Measurements from ENCODE around the gene SHB.

The SHB gene

DNA sequence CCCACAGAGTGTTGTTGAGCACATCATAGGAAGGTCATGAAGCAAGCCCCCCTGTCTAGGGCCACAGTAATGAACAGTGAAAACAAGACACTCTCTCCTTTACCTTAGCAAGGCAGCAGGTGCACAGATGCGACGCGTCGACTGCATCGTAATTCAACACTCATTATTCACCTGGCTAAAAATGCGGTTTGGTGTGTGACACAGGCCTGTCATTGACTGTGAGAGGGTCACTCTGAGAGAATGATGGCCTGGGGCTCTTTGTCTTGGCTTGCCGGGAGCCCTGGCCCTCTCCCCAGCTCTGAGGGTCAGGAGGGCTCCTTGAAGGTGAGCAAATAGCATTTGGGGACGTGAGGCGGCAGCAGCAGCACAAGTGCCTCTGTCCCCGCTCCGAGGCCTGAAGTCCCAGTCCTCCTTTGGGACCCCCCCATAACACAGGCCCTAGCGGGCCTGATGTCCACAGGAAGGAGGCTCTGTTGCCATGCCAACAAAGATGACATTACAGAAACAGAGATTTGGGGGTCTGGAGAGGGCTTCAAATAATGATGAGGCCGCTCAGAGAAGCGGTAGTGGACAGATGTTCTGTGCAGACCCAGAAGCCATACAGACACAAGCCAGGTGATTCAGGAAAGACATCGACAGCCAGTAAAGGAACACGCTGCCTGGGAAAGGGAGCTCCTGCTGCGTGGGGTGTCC is 46.7 kb downstream of the SHB start:
- DNase-seq, result no peak

DNA sequence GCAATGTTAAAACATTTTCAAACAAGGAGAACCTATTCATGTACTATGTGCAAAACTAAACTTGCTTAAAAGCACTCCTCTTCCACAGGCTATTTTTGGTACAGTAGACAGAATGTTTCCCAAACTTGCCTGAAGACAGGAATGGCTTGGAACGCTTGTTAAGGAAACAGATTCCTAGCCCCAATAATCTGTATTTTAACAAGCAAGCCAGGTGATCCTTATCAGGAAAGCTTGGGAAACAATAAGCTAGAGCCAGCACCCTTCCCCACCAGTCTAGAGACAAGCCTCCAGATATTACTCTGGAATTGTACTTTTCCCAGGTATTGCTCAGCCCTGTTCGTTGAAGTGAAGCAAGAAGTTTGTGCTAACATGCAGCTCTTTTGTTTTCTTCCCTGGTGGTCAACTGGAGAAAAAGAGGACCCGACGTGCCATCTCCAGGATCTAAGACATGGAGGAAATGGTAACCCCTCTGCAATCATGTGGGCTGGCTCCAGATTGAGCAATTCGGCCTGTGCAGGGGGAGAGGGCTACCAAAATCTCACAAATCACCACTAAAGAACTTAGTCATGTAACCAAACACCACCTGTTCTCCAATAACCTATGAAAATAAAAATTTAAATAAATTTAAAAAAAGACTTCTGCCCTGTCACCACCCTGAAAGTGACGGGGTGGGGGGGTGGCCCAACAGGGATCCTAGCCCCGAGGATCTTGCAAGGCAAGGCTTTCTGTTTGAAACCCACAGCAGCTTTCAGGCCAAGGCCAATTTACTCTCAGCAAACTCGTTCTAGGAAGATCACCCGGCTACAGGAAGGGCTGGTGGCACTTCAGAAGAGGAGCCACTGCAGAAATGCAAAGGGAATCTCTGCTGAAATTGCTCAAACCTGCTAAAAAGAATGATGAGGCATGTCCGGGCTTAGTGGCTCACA is 48.6 kb downstream of the SHB start:
- DNase-seq, result no peak

DNA sequence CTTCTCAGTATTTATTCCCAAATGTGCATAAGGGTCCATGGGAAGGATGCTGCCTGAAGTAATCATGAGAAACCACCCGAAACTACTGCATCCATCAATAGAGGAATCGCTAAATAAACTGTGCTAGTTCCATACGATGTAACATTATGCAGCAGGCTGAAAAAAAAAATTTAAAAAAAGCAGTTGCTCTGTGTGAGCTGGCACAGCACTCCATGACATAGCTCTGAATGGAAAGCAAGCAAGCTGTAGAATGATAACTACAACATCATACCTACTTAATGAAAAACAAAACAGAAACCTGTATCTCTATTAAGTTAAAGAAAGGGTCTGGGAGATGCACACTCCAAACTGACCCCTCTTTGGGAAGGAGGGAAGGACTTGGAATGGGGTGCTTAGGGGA is 49.3 kb downstream of the SHB start:
- no peak for DNase-seq

DNA sequence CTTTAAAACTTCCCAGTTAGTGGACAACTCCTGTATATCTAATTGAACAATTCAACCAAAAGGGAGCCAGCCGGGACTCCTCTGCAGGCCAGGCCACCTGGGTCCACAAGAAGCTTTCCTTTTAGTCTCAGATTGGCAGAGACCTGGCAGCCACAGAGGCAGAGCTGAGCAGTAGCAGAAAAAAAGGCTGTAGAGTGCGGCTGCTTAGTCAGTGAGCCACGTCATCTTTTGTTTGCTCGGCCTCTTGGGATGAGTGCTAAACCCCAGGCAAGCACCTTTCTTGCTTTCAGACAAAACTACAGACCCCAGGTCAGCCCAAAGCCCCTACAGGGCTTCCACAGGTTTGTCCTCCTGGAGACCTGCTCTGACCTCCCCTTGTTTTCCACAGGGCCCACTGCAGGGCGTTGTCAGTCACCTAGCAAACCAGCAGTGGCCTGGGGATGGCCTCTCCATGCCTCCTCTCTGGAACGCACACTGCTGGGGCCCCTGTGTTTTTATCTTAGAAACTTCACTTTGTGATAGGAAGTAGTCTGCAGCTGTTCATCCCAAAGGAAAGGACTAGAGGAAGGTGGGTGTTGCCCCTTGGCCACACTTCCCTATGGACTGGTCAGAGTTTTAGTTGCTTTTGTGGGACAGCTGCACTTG is 49.9 kb downstream of the SHB start:
- DNase-seq, result no peak

DNA sequence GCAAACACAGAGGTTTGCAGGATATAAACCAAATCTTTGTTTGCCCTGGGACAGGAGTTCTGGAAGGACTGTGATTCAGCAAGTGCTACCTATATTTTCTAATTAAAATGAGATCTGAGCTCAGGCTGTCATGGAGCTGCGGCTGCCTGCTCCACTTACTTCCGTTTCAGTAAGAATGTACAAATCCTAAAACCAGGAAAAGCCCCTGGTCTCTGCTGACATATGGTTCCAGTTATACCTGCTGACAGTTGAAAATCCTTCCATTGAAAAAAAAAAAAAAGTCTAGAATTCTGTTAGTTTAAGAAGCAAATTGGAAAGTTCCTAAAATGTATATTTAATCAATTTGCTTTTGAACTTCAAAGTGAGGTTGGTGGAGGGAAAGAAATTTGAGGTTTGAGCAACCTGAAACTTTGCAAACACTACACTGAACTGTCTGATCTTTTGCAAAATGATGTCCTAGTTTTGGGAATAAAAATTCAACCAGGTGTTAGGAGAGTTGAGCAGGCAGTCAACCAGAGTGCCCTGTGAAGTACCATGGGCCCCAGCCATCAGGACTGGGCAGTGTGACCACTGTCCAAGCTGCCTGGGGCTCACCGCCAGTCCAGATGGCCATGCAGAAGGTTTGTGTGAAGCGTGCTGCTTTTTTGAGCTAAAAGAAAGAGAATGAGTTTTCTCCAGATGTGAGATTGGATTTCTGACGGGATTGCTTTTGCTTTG is 50.6 kb downstream of the SHB start:
- no peak for DNase-seq

DNA sequence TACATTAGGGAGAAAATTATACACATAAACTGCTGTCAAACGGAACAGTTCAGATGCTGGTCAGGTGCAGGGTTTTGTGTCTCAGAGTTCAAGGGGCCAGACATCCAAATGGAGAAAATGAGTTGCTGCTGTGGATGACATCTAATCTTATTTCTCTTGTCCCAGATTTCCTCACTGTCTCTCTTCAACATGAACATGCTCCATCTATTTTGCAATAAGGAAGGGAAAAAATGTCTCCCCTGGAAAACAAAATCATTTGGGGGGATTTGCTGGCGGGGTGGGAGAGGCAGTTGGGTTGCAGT is 51.2 kb downstream of the SHB start:
- no peak for DNase-seq

DNA sequence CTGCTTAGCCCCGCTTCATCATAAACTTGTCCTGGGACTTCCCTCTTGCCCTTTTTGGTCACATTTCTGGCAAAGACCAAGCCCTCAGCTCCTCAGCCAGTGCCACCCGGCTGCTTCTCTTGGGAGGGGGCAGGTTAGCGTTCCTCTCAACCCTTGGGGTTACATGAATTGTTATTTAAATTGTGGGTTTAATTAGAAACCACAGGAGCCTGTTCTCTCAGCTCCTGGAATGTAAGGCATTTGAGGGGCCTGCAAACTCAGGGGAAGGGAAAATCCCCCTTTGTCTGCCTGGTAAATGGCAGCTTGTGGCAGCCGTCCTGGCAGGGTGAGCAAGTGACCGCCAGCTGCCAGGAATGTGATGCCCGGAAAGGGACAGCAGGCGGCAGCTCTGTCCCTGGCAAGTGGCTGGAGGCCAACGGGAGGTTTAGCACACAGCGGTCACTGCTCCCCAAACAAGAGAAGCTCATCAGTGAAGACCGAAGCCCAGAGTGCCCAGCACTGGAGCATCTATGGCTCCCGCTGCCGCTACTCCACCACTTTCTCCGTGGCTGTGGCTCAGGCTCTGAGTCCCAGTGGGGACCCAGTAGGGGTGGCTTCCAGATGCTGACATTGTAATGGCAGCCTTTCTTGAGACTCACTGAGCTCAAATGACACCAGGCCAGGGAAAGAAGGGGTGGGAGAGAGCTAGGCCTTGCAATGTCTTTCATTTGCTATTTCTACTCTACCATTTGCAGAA is 51.7 kb downstream of the SHB start:
- DNase-seq, result no peak

DNA sequence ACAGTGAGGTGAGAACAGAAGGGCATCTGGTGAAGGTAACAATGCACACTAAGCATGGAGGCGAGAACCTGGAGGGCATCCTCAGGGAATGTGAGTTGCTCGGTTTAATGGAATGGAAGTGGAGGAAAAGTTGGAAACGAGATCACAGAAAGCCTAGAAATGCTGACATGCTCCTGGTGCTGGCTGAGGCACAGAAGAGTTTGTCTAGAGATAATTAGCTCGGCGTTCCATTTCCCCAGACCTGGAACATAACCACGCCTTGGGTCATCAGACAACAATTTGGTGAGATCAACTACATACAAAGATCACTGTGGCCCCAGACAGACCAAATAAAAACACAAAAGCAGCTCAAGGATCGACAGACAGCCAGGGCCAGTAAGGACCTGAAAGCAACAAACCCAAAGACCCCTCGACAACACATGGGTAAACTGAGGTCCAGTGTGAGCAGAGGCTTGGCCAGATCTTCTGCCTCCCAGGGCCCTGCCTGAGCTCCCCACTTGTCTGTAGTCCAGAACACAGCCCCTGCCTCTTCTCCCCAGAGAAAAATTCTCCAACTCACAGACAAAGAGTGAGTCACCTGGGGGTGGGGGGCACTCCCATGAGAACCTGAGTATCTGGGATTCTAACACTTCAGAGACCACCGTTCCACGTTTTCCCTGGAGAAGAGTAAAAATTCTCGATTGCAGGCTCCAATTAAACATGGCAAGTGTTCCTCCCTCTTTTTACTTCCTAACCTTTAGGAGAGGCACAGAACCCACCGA is 52.5 kb downstream of the SHB start:
- no peak for DNase-seq

DNA sequence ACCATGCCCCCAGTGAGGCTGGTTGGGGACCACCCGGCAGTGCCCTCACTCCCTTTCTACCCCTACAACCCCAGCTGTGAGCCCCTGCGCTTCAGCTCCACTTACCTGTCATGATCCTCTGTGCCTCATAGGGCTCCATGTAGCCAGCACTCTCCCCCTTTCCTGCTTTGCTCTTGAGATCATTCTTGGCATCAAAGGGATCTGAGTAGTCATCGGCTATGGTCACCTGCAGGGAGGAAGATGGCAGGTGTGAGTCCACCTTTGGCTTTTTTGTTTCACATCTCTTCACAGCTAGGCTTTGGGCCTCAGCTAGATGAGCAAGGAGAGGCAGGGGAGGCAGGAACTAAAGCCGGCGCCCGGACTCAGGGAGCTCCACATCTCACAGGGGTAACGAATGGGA is 53.1 kb downstream of the SHB start:
- no peak for DNase-seq

DNA sequence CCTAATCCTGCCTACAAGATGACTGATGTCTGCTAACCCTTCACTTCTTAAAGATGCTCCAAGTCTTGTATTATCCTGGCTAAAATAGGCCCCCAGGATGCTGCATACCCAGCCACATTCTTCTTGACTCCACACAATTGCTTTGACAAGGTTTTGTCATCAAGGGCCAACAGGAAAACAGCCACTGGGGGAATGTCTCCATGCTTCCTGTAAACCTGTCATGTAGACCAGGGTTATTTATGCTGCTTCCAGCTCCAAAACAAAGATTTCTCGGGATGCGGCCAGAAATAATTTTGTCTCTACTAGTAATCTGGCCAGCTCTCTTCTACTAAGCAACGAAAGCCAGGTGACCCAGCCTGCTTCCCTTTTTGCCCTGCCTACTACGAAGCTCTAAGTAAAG is 53.8 kb downstream of the SHB start:
- no peak for DNase-seq

DNA sequence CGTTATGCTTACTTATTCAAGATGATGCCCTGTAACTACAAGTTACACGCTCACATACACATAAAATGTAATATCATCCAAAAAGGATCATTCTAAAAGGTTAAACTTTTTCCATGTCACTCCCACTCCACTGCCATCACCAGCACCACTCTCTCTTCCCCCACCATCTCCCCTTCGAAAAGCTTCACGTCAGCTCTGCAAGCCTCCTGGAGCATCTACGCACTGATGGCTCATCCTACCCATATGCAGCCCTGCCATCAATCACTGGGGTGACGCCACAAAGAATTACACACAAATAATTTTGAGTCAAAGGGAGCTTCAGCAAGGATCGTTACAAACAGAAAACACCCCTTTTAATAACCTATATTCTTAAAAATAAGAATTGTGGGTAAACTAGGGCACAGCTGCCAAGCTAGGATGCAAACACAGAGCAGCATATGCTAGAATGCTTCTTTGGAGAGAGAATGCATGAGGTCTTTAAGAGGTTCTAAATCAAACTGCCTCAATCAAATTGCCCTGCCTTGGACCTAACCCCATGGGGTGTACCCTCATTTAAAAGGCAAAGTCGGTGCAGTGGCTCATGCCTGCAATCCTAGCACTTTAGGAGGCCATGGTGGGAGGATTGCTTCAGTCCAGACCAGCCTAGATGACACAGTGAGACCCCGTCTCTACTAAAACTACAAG is 56.1 kb downstream of the SHB start:
- DNase-seq, result no peak

DNA sequence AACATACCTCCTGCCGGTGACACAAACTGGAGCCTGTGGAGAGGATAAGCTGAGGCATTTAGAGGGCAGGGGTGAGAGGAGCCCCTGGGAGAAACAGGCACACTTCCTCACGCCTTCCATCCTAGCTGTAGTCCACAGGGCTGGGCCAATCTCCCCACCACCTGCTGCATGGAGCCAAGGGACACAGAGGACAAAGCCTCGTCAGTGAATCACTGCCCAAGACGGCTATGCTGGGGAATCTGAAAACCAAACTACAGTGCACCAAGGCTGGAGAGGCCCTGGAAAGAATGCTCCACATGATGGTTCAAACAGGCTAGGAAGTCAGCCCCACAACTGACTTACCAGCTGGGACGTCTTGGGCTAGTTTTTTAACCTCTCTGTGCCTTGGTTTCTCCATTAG is 57.0 kb downstream of the SHB start:
- no peak for DNase-seq

DNA sequence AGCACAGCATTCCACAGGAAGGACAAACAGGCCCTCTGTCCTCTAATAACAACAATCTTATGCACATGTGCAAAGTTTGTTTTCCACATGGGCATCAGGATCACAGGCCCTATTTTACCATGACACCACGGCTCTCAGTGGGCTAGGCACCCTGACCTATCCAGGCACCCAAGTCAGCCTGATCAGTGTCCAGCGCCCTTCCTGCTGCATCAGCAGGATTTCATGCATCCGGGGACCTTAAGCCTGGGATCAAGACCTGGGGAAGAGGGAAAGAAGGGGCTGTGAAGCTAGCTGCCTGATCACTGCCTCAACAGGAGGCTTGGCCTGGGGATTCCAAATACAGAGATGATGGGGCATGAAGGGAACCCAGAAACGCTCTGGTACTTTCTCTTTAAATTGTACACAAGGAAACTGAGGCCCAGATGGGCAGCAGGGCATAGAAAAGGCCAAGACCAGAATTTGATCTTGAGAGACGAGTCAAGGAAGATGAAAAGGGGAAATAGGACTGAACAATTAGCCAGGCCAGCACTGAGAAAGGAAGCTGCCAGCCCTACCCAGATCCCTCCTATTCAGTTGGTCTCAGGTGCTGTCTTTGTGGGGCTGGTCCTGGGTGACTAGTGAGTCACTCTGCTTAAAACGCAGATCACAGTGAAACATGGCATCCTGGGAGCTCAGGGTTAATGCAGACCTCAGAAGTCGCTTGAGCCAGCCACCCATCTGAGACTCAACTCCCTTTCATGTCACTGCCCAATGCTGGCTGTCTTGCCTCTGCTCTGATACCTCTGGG is 57.9 kb downstream of the SHB start:
- no peak for DNase-seq

DNA sequence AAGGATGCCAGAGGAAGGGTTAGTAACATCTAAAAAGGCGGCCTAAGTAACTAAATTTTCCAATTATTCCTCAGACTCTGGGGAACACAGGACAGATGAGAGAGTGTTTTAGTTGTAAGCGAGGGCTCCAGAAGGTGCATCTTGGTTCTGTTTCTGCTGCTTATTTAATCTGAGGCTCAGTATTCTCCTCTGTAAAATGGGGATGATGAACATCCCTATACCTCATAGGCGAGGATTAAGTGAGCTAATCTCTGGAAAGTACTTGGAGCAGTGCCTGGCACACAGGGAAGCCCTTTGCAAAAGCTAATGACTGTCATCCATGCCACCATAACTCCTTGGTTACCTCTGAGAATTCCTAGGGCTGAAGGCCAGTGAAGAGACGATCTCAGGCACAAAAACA is 59.0 kb downstream of the SHB start:
- DNase-seq, result no peak

DNA sequence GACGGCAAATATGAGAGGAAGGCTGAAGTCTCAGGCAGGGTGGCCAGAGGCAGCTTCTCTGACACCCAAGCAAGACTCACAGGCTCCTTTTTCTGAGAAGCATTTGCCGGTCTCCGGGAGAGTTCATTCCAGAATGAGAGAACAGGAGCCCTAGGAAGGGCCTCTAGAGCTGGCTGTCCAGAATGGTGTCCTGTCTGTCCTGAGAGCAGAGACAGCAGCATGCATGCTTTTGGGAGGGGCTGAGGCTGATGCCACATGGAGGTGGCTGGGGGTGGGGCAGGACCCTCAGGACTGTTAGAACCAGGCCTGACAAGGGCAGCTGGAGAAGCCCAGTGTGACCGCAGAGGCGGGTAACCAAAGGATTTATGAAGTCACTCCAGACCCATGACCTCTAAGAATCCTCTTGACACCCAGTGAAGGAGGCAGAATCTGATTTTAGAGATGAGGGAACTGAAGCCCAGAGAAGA is 60.0 kb downstream of the SHB start:
- DNase-seq, result no peak

DNA sequence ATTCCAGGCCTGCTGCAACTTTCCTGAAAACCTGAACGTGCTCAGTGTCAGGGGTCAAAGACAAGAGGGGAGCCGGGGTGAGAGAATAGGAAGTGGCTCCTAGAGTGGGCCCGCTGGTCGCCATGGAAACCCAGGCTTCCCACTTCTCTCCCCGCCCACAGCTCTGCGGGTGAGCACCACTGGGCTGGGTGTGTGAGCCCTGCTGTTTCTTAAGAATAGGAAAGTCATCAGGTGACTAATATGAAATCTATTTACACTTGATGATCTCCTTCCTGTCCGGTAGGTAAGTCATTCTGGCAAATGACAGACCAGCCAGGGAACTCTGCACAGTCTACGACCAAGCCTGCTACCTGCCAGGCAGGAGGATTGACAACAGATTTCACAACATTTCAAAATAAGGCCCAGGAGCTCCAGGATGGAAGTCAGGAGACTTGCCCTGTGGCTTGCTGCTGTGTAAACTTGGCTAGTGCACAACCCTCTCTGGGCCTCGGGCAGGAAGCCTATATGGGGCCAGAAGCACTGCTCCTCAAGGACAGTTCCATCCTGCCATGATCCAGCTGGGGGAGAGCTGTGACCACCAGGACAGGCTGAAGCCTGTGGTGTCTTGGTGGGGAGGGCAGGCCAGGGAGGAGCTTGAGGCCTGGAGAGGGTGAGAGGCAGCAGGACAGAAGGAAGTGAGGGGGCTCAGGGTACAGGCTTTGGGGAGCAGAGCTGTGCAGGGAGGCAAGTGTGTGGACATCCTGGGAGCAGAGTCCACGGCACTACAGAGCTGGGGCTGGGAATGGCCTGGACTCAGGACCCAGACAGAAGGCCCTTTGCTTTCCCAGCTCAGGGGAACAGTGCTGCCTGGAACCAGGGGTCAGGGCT is 60.6 kb downstream of the SHB start:
- DNase-seq, result no peak

DNA sequence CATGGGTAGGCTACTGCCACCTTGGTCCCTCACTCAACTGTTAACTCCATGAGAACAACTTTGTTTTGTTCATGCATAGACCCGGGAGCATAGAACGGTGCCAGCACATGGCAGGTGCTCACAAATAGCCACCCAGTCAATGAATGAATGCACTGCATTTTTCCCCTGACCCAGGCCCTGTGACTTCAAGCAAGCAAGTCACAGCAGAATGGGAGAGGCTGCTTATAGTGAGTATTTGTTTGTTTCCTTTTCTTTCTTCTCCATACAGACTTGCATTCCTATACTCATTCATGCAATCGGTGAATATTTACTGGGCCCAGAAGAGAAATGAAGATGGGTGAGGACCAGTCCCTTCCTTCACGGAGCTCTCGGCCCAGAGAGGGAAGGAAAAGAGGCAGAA is 62.0 kb downstream of the SHB start:
- DNase-seq, result no peak

DNA sequence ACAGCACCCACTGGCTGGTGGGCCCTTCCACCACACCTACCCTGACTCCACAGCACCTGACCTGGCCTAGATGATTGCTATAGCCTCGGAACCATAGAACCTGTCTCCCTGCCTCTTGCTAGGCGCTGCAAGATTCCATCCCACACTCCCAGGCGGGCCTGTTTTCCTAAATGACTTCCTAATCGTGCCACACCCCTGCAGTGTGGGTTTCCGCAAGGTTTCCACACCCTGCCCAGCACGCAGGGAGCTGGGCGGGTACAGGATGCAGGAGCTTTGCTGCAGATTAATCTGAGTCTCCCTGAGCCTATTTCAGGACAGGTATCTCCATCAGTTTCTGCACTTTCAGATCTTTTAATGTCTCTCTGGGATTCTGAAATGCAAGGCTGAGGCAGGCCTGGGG is 62.9 kb downstream of the SHB start:
- no peak for DNase-seq

DNA sequence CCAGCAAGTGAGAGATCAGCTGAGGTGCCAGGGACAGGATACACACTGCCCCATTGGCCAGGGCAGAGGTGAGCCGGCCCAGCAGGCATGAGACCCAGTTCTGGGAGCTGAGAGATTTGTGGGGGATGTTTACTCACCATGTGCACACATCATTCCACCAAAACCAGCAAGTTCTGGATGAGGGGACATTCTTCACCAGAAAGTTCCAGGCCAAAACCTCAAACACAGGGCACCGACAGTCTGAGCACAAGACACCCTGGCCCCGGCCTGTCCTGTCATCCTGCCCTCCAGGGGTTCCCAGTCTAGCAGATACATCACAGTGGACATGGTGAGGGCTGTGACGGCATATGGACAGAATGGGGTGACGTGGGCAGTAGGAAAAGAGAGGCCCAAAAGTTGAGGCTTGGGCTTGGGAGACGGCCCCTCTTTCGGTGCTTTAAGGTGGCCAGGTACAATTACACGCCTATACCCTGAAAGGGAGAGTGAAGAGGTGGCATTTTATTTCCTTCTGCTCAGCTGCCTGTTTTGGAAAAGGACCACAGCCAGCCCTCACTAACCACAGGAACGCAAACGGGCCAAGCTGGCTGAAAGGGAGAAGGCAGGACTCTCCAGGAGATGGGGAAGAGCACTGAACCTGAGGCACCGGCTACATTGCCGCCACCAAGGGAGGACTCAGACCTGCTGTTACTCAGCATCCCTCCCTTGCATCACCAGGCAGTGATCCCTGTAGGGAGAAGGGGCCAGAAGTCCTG is 64.0 kb downstream of the SHB start:
- DNase-seq, result no peak
